ENCODE results near the gene CYP4F2. TPM values are rescaled to one million over a fixed set of nuclear protein-coding genes. Genes with fewer than 3 reads are reported as not detected.

The CYP4F2 gene
- total RNA-seq, 2 donors from 2014 or later = not detected

- Histone ChIP-seq H3K4me1 (no peaks in the 10 kb centered on the region), H3K36me3 (no peaks in the 10 kb centered on the region), H3K9me3 (no peaks in the 10 kb centered on the region), H3K27ac (no peak overlapping the region), H3K27me3 (no peaks in the 10 kb centered on the region), H3K4me3 (no peak overlapping the region)
- no peak for DNase-seq (ENCODE audit: low spot score)
- no peak for TF ChIP-seq CTCF (IDR thresholded peaks at IDR 0.05)
Measured at GRCh38 chr19:15828121-15828610, 69.7 kb downstream of the CYP4F2 start.

Other genes with a start within 250 kb of the CYP4F2 start
- gene CYP4F12, start 225.0 kb downstream of the CYP4F2 start, total RNA-seq = 1 to 10 TPM; 3.1 to 4.3 TPM
- gene OR10H2, start 170.1 kb downstream of the CYP4F2 start, total RNA-seq = not detected
- not detected for gene OR10H3, start 160.1 kb downstream of the CYP4F2 start, total RNA-seq
- not detected for gene OR10H5, start 110.4 kb downstream of the CYP4F2 start, total RNA-seq
- not detected for gene OR10H1, start 82.4 kb downstream of the CYP4F2 start, total RNA-seq
- under 1 TPM in 1 of 2 donors, not detected in 1; 0.39 TPM for gene CYP4F11, start 36.5 kb upstream of the CYP4F2 start, total RNA-seq
- gene OR10H4, start 50.9 kb upstream of the CYP4F2 start, total RNA-seq = not detected
- gene TPM4, start 178.4 kb upstream of the CYP4F2 start, total RNA-seq = 100 to 1,000 TPM; 163 to 194 TPM
- gene RAB8A, start 213.8 kb upstream of the CYP4F2 start, total RNA-seq = 10 to 100 TPM; 14.2 to 29.9 TPM
- gene HSH2D, start 245.6 kb upstream of the CYP4F2 start, total RNA-seq = 1 to 10 TPM in 1 of 2 donors, not detected in 1; 1.1 TPM